A549 (cell line): ENCODE measurements around the gene ADM2.

Experiments
- BHLHE40 ChIP-seq: IDR thresholded peaks from 2 replicates; pipeline ENCODE4 v1.6.1; 2012; ENCODE audit warnings: low read depth, low read length, inconsistent platforms
- CTCF ChIP-seq: fragments of >200 bp; sonication (Bioruptor Twin); formaldehyde crosslinking; IDR thresholded peaks from 3 replicates; pipeline ENCODE4 v1.5.1; 2016
- GATA3 ChIP-seq: IDR thresholded peaks from 2 replicates; pipeline ENCODE4 v1.6.1; 2012; ENCODE audit warnings: borderline replicate concordance
- MYC ChIP-seq: IDR thresholded peaks from 2 replicates; pipeline ENCODE4 v1.6.1; 2012; ENCODE audit warnings: mild to moderate bottlenecking, inconsistent platforms, low read length, improper control_type of control experiment, borderline replicate concordance
- POLR2A ChIP-seq: IDR thresholded peaks from 2 replicates; pipeline ENCODE4 v1.6.1; 2012; ENCODE audit warnings: mild to moderate bottlenecking, low read length

- TF ChIP-seq CTCF (no peak), POLR2A (no peak), MYC (no peak), GATA3 (no peak), BHLHE40 (no peak)
These were observed at the start of gene ADM2 for GRCh38 chr22:50481440-50482106.
